IMR-90 (cell line): ENCODE data around the gene PPM1L. TPM values are rescaled to one million over a fixed set of nuclear protein-coding genes. Genes with fewer than 3 reads are reported as not detected.

Source experiments
- ATAC-seq: fragments of 200-7000 bp; cut with Tn5 transposase; 2 replicates; pipeline ENCODE4 v1.9.1; 2020; ENCODE audit warnings: low read depth, mild to moderate bottlenecking, moderate library complexity
- BruUV-seq: library from RNA; stranded (reverse); fragments of 400-500 nt; replicated peaks from 2 replicates; lab custom pipeline; 2021; lab: Mats Ljungman, UMichigan
- CTCF ChIA-PET: fragments of 300-600 bp; formaldehyde crosslinking; extraction: SDS; loops from one replicate; lab custom pipeline; 2021; ENCODE audit warnings: antibody characterized with exemption; lab: Yijun Ruan, JAX
- POLR2A ChIA-PET: fragments of 300-600 bp; sonication (Branson Sonifier 250); formaldehyde crosslinking; loops from one replicate; lab custom pipeline; 2022; ENCODE audit warnings: antibody characterized with exemption; ENCODE audit not compliant: unreplicated experiment; lab: Charles Lee
- DNase-seq: peaks from one replicate; pipeline ENCODE4 v3.0.0; 2013
- H2AFZ ChIP-seq: replicated peaks from 2 replicates; pipeline ENCODE3; 2013; ENCODE audit warnings: low read length, mild to moderate bottlenecking; ENCODE audit not compliant: poor library complexity
- H2AK5ac ChIP-seq: 2 replicates; pipeline ENCODE4 v1.6.1; 2013; ENCODE audit warnings: low read depth, low read length, inconsistent platforms
- H2AK9ac ChIP-seq: replicated peaks from 2 replicates; pipeline ENCODE3; 2013; ENCODE audit warnings: mild to moderate bottlenecking, low read depth, low read length, moderate library complexity; ENCODE audit not compliant: poor library complexity
- H2BK120ac ChIP-seq: 2 replicates; pipeline ENCODE4 v1.6.1; 2013; ENCODE audit warnings: low read depth, low read length, inconsistent platforms
- H2BK15ac ChIP-seq: 3 replicates; pipeline ENCODE4 v1.6.1; 2013; ENCODE audit warnings: low read depth, low read length, inconsistent platforms
- H2BK20ac ChIP-seq: 2 replicates; pipeline ENCODE4 v1.6.1; 2013; ENCODE audit warnings: low read depth, mild to moderate bottlenecking, inconsistent platforms, low read length, moderate library complexity
- H2BK5ac ChIP-seq: 2 replicates; pipeline ENCODE4 v1.6.1; 2013; ENCODE audit warnings: mild to moderate bottlenecking, low read depth, low read length, inconsistent platforms; ENCODE audit not compliant: poor library complexity, severe bottlenecking
- H3K14ac ChIP-seq: replicated peaks from 2 replicates; pipeline ENCODE4 v1.6.1; 2013; ENCODE audit warnings: low read depth, low read length, inconsistent platforms
- H3K18ac ChIP-seq: 2 replicates; pipeline ENCODE4 v1.6.1; 2013; ENCODE audit warnings: low read depth, low read length, control low read depth
- H3K23ac ChIP-seq: 2 replicates; pipeline ENCODE4 v1.6.1; 2013; ENCODE audit warnings: low read depth, low read length, inconsistent platforms
- H3K27ac ChIP-seq: 2 replicates; pipeline ENCODE4 v1.5.1; 2013; ENCODE audit warnings: mild to moderate bottlenecking, control low read depth, low read length; ENCODE audit not compliant: insufficient read depth
- H3K27me3 ChIP-seq: 2 replicates; pipeline ENCODE4 v1.6.1; 2013; ENCODE audit warnings: low read length; ENCODE audit not compliant: control insufficient read depth, insufficient read depth
- H3K36me3 ChIP-seq: 2 replicates; pipeline ENCODE4 v1.6.1; 2013; ENCODE audit warnings: low read length, mixed read lengths; ENCODE audit not compliant: control insufficient read depth, insufficient read depth
- H3K4ac ChIP-seq: 2 replicates; pipeline ENCODE4 v1.6.1; 2013; ENCODE audit warnings: low read depth, low read length, inconsistent platforms
- H3K4me1 ChIP-seq: 2 replicates; pipeline ENCODE4 v1.6.1; 2013; ENCODE audit warnings: low read length, mixed read lengths; ENCODE audit not compliant: control insufficient read depth, insufficient read depth
- H3K4me2 ChIP-seq: 2 replicates; pipeline ENCODE4 v1.6.1; 2013; ENCODE audit warnings: low read depth, mild to moderate bottlenecking, control low read depth, low read length, moderate library complexity
- H3K4me3 ChIP-seq: 2 replicates; pipeline ENCODE4 v1.5.1; 2013; ENCODE audit warnings: low read depth, mild to moderate bottlenecking, control low read depth, low read length, moderate library complexity; ENCODE audit not compliant: insufficient read depth
- H3K56ac ChIP-seq: 2 replicates; pipeline ENCODE4 v1.6.1; 2013; ENCODE audit warnings: low read length, inconsistent platforms; ENCODE audit not compliant: insufficient read depth; ENCODE audit errors: extremely low read depth
- H3K79me1 ChIP-seq, 2 experiments: 2 replicates each; pipeline ENCODE4 v1.6.1; 2013; ENCODE audit warnings: low read length in 2 of 2, inconsistent platforms in 1 of 2, low read depth in 1 of 2
- H3K9ac ChIP-seq: 2 replicates; pipeline ENCODE4 v1.6.1; 2013; ENCODE audit warnings: low read depth, low read length, control low read depth
- H3K9me1 ChIP-seq: 2 replicates; pipeline ENCODE4 v1.6.1; 2013; ENCODE audit warnings: low read length, inconsistent platforms; ENCODE audit not compliant: insufficient read depth
- H3K9me3 ChIP-seq: 2 replicates; pipeline ENCODE4 v1.6.1; 2013; ENCODE audit warnings: low read length; ENCODE audit not compliant: control insufficient read depth, insufficient read depth
- H4K20me1 ChIP-seq: 2 replicates; pipeline ENCODE4 v1.6.1; 2013; ENCODE audit warnings: low read length, inconsistent platforms; ENCODE audit not compliant: insufficient read depth
- H4K5ac ChIP-seq: 2 replicates; pipeline ENCODE4 v1.6.1; 2013; ENCODE audit warnings: mild to moderate bottlenecking, low read depth, low read length, control low read depth
- H4K8ac ChIP-seq, 2 experiments: 2 replicates each; pipeline ENCODE4 v1.6.1; 2013; ENCODE audit warnings: low read depth in 2 of 2, low read length in 2 of 2, control low read depth in 1 of 2, inconsistent platforms in 1 of 2
- H4K91ac ChIP-seq: 2 replicates; pipeline ENCODE4 v1.6.1; 2013; ENCODE audit warnings: low read depth, low read length, inconsistent platforms; ENCODE audit not compliant: insufficient read depth
- CEBPB ChIP-seq: IDR thresholded peaks from 2 replicates; pipeline ENCODE4 v1.6.1; 2012; ENCODE audit warnings: low read depth, low read length, improper control_type of control experiment
- MAZ ChIP-seq: IDR thresholded peaks from 2 replicates; pipeline ENCODE4 v1.6.1; 2012; ENCODE audit warnings: low read depth, mild to moderate bottlenecking, low read length, improper control_type of control experiment, moderate library complexity, borderline replicate concordance
- WGBS, 2 experiments: methylation state at CpG; one replicate each; pipeline versions ENCODE4 v1.1.5 to v1.1.7; 2013; ENCODE audit warnings: missing lambda C conversion rate in 2 of 2; ENCODE audit not compliant: insufficient read length in 1 of 2; ENCODE audit errors: extremely low coverage in 2 of 2; 5-methylcytosine and 5-hydroxymethylcytosine counted together
- dilution Hi-C: fragments of 300-500 bp; cut with HindIII; formaldehyde crosslinking; loops from one replicate; pipeline ENCODE4 v1.14.3; 2018; ENCODE audit warnings: low sequenced_read_pairs; ENCODE audit not compliant: unreplicated experiment
- in situ Hi-C: fragments of 300-500 bp; cut with MboI; formaldehyde crosslinking; loops from 3 replicates; pipeline ENCODE4 v1.14.3; 2019; ENCODE audit warnings: low sequenced_read_pairs, inconsistent platforms, mixed read lengths
- intact Hi-C: fragments of 100-400 bp; cut with micrococcal nuclease; formaldehyde crosslinking; loops from 2 replicates; pipeline ENCODE4 v1.10.0; 2022
- polyA plus RNA-seq, 3 experiments: library from polyadenylated mRNA; depleted of rRNA; stranded (reverse); fragments of >200 nt; gene quantifications; 2 replicates each; pipeline ENCODE4 v1.2.3, GENCODE V29; 2012; ENCODE audit warnings: low replicate concordance in 1 of 3
- total RNA-seq: library from RNA; depleted of rRNA; stranded (reverse); fragments of >200 nt; gene quantifications from 2 replicates; pipeline ENCODE4 v1.2.3, GENCODE V29; 2012
- TF ChIP-seq, protein P1 (sequence below): fragments of 150-350 bp; IDR thresholded peaks from 2 replicates; pipeline ENCODE4 v1.6.1; 2017; ENCODE audit warnings: mild to moderate bottlenecking, antibody characterized with exemption, low read length, low read depth

PPM1L gene
- total and polyA plus RNA-seq, 2 of the 4 experiments (the other 2 are of a cell fraction) = 0.14 to 0.18 TPM

GRCh38 chr3:160935413-160936095 lies 179.5 kb downstream of the PPM1L start:
- H4K91ac ChIP-seq = no peak overlapping the region
- no peak overlapping the region for H3K56ac ChIP-seq
- H2BK5ac ChIP-seq = no peak overlapping the region
- H4K8ac ChIP-seq = no peak overlapping the region
- no peaks in the 10 kb centered on the region for H3K9me3 ChIP-seq
- no peaks in the 10 kb centered on the region for H3K79me1 ChIP-seq
- intact Hi-C loops = no loop called here
- H2BK20ac ChIP-seq = no peak overlapping the region
- no peak overlapping the region for H2AK5ac ChIP-seq
- H3K27ac ChIP-seq = no peak overlapping the region
- H3K4ac ChIP-seq = no peak overlapping the region
- ChIA-PET POLR2A (no interaction called here), CTCF (interaction anchor here (1.2 kb wide), 1 partner anchor 8 kb away, joined by 4 read pairs; no protein-coding TSS in a partner anchor)
- H2BK15ac ChIP-seq = no peak overlapping the region
- H2BK120ac ChIP-seq = no peak overlapping the region
- H3K27me3 ChIP-seq = peaks cover 3% of the 10 kb centered on the region; the same call in 1 of the 2 replicates
- H3K9me1 ChIP-seq = no peaks in the 10 kb centered on the region
- no peaks in the 10 kb centered on the region for H3K4me1 ChIP-seq
- no peak overlapping the region for H2AFZ ChIP-seq
- H3K4me3 ChIP-seq = no peak overlapping the region
- H4K20me1 ChIP-seq = no peaks in the 10 kb centered on the region
- H4K5ac ChIP-seq = no peak overlapping the region
- dilution Hi-C loops = no loop called here
- no peak overlapping the region for H3K9ac ChIP-seq
- in situ Hi-C loops = loop anchor here (10.0 to 25.0 kb wide), 2 partner anchors 221 to 477 kb away; no protein-coding TSS in a partner anchor
- TF ChIP-seq MAZ (no peak), CEBPB (peak; percentile 59)
- TF ChIP-seq, protein P1, sequence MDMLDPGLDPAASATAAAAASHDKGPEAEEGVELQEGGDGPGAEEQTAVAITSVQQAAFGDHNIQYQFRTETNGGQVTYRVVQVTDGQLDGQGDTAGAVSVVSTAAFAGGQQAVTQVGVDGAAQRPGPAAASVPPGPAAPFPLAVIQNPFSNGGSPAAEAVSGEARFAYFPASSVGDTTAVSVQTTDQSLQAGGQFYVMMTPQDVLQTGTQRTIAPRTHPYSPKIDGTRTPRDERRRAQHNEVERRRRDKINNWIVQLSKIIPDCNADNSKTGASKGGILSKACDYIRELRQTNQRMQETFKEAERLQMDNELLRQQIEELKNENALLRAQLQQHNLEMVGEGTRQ = no peak
- H2AK9ac ChIP-seq = no peak overlapping the region
- BruUV-seq = no TSS peak
- H3K23ac ChIP-seq = no peak overlapping the region
- no peak overlapping the region for H3K14ac ChIP-seq
- no peak for ATAC-seq
- no peak overlapping the region for H3K4me2 ChIP-seq
- WGBS, 2 experiments = 80% methylated on average over 1 of the region's 6 CpGs; no CpG with 5 or more reads in 1 of the 2 experiments
- H3K36me3 ChIP-seq = no peaks in the 10 kb centered on the region
- no peak for DNase-seq
- no peak overlapping the region for H3K18ac ChIP-seq
